GM21447 (cell line): ENCODE results near the gene ASPHD1.
"Not testable (repeated sequence)": the region's sequence is repeated elsewhere in the genome, so short reads cannot be mapped to it uniquely, and the experiment has no call there.

Experiments used
- ATAC-seq: cut with Tn5 transposase; IDR thresholded peaks from one replicate; pipeline ENCODE4 v1.9.1; 2021; ENCODE audit not compliant: unreplicated experiment

The ASPHD1 gene, protein sequence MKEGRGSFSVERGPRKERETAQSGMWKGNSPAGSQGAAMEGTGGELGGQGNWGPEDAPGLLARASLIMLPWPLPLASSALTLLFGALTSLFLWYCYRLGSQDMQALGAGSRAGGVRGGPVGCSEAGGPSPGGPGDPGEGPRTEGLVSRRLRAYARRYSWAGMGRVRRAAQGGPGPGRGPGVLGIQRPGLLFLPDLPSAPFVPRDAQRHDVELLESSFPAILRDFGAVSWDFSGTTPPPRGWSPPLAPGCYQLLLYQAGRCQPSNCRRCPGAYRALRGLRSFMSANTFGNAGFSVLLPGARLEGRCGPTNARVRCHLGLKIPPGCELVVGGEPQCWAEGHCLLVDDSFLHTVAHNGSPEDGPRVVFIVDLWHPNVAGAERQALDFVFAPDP

DNA sequence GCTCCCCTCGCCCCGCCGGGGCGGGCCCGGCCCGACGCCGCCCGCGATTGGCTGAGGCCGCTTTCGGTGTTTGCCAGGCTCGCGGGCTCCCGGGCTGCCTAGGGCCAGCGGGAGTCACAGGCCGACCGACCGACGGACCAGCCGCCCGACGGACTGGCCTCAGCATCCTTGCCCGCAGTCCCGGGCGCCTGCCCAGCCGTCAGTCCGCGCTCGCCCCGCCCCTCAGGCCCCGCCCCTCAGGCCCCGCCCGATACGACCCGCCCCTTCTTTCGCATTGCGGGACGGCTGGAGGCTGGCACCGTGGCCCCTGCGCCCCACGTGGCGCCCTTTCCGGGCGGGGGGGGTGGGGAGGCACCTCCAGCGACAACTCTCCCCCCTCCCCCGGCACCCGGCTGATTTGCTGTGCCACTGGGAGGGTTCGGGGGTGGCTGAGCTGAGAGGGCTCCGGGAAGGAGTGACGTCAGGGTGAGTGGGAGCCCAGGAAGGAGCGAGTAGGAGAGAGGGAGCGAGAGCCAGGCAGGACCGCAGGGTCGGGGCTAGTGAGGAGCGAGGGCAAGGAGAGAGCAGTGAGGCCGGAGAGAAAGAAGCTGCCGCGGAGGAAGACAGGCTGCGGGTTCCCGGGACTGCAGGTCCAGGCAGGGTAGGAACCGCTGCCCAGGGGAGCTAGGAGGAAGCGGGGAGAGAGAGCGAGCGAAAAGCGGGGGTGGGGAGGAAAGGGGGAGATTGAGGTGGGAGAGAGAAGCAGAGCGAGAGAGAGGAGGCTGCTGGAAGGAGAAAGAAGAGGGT is at the start of gene ASPHD1:
TSS of gene ASPHD1 (plus strand) at position 387 of the 786 bp plus-strand sequence. CDS start 484 bp downstream, outside the sequence.
- ATAC-seq, result no peak

DNA sequence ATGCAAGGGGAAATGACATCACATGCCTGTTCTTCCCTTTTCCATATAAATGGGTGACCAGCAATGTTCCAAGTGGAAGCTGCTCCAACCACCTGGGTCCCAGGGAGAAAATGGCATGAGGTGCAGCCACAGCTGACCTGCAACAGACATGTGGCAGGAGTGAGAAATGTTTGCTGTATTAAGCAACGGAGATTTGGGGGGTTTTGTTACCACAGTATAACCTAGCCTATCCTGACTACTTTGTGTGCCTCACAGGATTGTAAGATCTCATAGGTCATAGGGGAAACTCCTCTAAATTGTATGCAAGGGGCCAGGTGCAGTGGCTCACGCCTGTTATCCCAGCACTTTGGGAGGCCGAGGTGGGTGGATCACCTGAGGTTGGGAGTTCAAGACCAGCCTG is 49.3 kb upstream of the ASPHD1 start:
- no peak for ATAC-seq

DNA sequence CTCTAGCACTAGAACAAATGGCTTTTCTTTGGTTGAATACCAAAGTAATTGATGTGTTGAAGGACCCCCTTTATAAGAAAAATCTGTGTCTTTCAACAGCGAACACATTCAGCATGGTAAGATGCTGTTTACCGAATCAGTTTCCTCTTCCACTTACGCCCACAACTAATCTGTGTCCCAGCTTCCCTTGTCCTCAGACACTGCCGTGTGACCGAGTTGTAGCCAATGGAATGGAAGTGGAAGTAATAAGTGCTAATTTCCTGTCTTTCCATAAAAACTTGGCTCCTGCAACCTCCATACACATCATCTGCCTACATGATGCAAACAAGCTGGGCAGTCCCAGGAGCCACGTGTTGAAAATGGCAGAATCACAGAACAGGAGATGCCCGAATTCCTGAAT is 47.6 kb upstream of the ASPHD1 start:
- ATAC-seq, result no peak

DNA sequence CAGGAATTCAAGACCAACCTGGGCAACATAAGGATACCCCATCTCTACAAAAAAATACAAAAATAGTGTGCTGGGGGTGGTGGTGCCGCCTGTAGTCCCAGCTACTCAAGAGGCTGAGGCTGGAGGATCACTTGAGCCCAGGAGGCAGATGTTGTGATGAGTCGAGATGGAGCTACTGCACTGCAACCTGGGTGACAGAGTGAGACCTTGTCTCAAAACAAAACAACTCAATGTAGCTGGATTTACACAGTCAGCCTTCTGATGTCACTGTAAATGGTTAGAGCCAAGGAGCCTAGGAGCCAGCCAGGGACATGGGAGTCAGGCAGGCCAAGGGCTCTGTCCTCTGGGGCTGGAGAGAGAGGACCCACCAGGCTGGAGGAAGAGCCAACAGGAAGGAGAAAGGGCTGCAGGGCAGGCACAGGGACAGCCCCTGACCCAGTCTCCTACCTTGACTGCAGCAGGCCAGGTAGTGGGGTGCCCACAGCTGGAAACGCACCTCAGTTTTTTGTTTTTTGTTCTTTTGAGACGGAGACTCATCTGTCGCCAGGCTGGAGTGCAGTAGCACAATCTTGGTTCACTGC is 45.7 kb upstream of the ASPHD1 start:
- ATAC-seq, result no peak

DNA sequence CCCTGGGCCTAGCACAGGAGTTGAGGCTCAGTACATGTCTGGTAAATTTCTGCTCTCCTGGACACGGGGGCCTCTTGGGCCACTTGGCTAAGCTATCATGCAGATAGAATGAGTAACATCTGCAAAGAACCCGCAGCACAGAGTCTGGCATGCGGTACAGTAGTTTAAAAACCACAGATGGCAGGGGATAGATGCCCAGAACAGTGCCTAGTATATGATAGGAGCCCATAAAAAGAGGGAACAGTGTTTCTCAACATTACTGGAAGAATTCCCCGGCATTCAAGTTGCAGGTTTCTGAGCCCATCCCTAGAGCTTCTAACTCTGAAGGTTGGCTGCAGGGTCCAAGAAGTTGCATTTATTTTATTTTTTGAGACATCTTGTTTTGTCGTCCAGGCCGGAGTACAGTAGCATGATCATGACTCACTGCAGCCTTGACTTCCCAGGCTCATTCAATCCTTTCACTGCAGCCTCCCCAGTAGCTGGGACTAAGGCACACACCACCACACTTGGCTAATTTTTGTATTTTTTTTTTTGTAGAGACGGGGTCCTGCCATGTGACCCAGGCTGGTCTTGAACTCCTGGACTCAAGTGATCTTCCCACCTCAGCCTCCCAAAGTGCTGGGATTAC is 43.0 kb upstream of the ASPHD1 start:
- ATAC-seq, result no peak

DNA sequence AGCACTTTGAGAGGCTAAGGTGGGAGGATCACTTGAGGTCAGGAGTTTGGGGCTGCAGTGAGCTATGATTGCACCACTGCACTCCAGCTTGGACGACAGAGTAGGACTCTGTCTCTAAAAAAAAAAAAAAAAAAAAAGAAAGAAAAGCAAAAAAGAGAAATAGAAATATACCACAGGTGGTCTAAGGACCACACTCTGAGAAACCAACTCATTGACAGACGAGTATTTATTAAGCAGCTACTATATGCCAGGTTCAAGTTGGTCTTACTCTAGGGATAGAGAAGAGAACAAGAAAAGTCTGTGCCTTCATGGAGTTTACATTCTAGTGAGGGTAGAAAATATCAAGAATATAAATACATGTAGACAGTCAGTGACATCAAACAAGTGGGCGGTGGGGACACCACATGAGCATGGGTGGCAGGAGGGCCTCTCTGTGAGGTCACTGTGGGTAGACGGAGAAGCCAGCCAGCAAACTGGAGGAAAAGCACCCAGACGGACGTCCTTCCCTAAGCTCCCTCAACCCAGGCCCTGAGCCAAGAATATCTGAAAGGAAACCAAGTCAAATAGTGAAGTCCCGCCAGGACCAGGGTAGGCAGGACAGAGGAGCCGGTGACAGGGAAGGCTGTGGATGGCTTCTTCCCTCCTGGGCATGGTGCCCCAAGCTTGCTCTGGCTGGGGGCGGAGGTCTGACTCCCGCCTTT is 42.0 kb upstream of the ASPHD1 start:
- no peak for ATAC-seq

DNA sequence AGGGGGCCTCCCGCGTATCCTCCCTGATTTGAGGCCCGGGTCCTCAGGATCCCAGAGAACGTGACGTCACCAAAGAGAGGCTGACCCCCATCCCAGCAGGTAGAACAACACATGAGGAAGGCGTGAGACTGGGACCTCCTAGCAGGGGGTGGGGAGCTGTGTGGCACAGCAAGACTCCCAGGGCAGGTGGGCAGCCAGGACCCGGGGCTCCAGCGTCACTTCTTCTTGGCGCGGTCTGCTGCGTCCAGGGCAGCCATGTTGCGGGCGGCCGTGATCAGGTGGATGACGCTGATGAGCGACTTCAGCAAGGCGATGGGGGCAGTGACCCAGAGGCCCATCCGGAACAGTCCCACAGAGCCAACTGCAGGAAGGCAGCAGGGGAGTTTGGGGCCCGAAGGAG is 41.3 kb upstream of the ASPHD1 start:
- ATAC-seq, result no peak

DNA sequence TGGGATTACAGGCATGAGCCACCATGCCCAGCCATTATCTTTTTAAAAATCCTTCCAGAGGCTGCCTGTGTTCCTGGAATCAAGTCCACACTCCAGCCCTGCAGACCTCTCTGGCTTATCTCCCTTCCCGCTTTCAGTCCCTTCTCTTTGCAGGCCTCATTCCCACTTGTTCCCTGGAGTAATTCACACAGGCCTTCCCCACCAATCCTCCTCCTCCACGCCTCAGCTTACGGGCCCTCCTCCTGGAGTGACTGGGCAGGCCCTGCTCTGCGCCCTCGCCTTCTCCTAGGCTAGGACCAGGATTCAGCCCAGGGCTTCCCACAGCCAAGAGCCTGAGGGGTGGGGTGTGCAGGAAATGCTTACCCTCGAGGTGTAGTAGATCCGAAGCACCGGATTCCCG is 40.1 kb upstream of the ASPHD1 start:
- no peak for ATAC-seq

DNA sequence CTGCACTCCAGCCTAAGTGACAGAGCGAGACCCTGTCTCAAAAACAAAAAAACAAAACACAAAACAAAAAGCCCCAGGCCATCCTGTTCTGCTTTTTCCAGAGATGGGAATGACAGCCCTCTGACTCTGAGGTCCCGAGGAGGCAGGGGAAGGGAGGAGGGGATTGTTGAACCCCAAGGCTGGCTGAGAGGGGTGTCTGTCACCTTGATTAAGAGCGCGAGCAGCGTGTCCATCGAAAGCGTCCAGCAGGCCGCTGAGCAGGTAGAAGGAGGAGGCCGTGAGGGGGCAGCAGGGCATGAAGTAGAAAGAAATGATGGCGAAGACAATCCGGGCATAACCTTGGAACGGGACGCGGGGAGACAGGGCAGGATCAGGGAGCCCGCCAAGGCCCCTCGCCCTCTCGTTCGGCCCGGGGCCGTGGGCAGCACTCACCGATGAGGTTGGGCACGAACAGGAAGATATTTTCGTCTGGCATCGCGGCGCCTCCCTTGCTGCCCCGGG is 37.9 kb upstream of the ASPHD1 start:
- no peak for ATAC-seq

DNA sequence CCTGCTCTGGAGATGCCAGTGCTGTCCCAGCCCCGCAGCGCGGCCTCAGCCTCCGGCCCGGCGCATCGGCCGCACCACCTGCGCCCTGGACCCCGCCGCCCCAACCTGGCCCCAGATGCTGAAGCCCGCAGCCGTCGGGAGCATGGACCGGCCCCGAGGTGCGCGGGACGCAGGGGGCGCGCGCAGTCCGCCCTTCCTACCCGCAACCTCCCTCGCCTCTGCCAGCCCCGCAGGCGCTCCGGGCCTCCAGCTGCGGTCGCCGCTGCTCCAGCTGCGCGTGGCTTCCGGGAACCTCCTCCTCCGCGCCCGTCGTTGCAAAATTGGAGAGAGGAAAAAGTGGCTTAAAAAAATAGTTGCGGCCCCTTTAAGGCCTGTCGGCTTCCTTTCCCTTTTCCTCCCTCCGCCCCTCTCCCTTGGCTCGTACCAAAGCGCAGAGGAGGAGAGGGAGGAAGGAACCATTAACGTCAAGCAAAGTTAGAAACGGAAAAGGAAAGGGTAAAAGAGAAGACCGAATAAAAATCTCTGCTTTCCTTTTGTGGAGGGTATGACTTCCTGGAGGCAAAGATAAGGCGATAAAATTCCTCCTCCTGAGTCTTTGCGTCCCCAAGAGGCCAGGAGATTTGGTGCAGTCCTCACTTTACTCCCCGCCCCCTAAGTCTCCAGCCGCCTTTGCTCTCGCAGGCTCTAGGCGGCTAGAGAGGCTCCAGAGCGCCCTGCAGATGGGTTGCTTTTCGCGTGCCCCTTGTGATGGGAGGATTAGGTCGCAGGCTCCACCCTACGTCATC is 37.2 kb upstream of the ASPHD1 start, which contains the start of gene CDIPT:
TSS of gene CDIPT (minus strand) at position 343 of the 785 bp plus-strand sequence. CDS start 369 bp downstream, outside the sequence.
- peak; percentile 94 for ATAC-seq

DNA sequence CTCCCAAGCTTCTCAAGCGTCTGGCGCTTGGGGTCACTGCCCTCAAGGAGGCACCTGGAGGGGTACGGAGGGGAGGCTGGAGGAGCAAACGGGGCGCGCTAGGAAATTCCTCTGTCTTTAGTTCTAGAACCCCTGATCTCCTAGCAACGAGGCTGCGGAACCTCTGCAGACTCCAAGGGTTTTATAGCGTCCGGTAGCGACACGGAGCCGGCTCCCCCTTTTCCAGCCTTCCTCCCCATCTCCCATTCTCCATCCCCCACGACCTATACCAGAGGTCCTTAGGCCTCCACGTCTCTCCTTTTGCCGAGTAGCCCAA is 36.7 kb upstream of the ASPHD1 start:
- no peak for ATAC-seq

DNA sequence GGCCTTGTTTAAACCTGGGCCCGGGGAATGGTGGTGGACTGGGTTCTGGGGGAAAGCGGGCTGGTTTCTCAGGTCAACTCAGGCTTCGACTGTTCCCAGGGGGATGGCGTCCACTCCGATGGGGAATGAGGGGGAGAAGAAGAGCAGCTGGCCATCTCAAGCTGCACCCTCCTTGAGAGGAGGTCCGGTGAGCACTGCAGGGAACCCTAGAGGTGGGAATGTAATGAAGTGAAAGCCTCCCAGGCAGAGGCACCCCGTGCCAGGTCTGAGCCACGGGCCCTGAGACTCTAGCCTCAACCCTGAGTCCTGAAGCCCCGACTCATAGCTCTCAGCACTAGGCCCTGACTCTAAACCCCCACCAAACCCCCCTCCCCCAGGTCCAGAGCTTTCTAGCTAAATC is 36.1 kb upstream of the ASPHD1 start:
- no peak for ATAC-seq

DNA sequence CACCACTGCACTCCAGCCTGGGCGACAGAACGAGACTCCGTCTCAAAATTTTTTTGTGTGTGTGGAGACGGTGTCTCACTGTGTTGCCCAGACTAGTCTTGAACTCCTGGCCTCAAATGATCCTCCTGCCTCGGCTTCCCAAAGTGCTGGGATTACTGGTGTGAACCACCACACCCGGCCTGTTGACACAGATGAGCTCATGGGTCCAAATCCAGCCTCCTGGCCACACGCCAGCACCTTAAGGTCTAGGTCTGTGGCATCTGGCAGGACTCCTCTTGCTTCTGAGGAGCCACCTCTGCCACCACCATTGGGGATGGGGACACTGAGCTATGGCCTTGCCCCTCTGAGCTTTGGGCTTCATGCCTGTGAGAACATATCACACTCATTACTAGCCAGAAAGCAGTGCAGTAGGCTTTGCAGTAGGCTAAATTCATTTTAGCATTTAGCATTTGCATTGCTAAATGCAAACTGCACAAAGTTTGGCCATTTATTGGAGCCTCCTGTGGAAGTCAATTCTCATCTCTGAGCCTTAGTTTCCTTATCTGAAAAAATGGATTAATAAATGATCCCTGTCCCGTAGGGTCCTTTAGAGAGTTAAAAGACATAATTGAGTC is 31.8 kb upstream of the ASPHD1 start:
- no peak for ATAC-seq

DNA sequence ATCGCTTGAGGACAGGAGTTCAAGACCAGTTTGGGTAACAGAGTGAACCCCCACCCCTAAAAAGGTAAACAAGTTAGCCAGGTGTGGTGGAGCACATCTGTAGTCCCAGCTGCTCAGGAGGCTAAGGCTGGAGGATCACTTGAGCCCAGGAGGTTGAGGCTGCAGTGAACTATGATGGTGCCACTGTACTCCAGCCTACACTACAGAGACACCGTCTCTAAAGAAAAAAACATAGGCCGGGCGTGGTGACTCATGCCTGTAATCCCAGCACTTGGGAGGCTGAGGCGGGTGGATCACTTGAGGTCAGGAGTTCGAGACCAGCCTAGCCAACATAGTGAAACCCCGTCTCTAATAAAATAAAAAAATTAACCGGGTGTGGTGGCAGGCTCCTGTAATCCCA is 31.2 kb upstream of the ASPHD1 start:
- not testable (repeated sequence) for ATAC-seq

DNA sequence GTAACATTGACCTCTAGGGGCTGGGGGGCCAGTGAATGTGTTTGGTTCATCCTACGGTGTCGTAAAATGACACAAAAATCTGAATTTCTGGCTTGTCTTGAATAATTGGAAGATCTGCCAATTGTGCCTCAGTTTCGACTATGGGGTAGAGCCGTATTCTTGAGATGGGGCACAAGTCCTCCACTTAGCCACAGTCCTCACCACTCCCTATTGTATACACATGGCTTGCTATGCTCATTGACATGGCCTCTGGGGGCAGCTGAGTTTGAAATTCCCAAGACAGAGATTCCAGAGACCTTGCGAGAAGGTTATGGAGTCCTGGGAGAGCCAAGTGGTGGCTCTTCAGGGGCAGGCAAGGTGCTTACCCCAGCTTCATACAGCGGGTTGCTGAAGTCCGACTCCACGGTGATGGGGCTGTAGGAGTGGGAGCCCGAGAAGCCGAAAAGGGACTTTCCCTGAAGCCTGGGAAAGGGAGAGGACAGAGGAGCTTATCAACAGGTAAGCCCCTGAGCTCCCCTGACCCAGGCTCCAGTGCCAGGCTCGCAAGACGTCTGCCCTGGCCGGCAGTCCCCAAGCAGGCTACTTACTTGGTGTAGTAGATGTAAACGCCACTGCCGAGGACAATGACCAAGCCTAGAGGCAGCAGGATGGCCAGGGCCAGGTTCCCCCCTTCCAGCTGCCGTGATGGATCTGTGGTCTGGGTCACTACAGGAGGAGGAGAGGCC is 28.3 kb upstream of the ASPHD1 start:
- ATAC-seq, result no peak

DNA sequence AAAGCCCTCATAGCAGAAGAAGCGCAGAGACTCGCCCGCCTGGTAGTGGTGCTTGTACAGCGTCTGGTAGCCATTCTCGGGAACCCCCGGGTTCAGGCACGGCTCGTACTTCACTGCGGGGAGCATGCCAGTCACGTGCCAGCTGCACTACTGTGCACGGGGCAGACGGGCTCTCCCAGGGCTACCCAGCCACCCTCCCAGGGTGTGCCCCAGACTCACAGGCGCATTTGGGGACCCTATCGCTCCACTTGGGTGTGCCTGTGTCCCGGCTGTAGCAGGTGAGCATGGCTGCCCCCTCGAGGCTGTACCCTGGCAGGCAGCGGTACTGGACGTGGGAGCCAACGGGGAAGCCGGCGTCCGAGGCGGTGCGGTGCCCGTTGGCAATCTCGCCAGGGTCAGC is 27.0 kb upstream of the ASPHD1 start:
- no peak for ATAC-seq

DNA sequence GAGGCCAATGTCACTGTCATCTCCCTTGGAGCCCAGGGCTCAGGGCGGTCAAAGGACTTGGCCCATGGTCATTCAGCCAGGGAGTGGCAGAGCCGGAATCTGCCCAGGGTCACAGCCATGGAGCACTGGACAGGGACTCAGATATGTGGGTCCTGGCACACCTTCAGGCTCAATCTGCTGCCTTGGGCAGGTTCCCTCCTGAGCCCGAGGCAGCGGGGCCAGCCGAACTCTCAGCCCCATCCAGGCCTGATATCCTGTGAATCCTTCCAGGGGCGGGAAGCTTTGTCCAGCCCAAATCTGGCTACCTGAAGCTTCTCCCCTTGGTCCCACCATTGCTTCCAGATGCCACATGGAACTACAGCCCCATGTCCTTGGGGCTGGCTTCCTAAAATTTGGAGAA is 25.1 kb upstream of the ASPHD1 start:
- ATAC-seq, result no peak

DNA sequence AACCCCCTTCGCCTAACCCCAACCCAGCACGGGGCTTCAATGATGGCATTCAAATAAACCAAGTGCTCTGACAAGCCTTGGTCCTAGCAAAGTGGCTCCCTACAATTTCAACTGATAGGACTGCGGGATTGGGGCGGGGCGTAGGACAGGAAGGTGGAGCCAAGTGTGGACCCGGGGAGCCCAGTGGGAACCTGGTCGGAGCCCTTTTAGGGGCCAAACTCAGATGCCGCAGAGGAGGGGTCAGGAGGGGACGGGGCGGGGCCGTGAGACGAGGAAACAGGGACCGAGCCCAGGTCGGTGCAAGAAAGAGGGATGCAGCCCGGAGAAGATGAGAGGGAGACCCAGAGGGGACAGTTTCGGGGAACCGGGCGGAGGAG is 24.1 kb upstream of the ASPHD1 start:
- no peak for ATAC-seq
